H1 (cell line): Measurements from ENCODE around the gene DGCR6L.

ENCODE experiments used
- CBX5 ChIP-seq: fragments of 300-800, 300-1000 bp; sonication (generic); IDR thresholded peaks from 2 replicates; pipeline ENCODE4 v1.7.1; 2016; ENCODE audit warnings: antibody characterized with exemption, low read length, low read depth
- CHD7 ChIP-seq: fragments of 300-600 bp; sonication (generic); IDR thresholded peaks from 2 replicates; pipeline ENCODE4 v1.7.1; 2012; ENCODE audit warnings: low read length, moderate library complexity, mild to moderate bottlenecking, inconsistent platforms; ENCODE audit not compliant: insufficient replicate concordance
- CTCF ChIP-seq, 3 experiments: IDR thresholded peaks; 1 replicate in 2 of 3; 2 replicates in 1 of 3; pipeline versions ENCODE4 v1.5.1 to v1.6.1; 2011; ENCODE audit warnings: low read length in 3 of 3, mild to moderate bottlenecking in 3 of 3, inconsistent platforms in 2 of 3, low read depth in 1 of 3, moderate library complexity in 1 of 3; ENCODE audit not compliant: insufficient read depth in 1 of 3; ENCODE audit errors: control extremely low read depth in 1 of 3
- EP300 ChIP-seq, 2 experiments: IDR thresholded peaks; 1 replicate in 1 of 2; 2 replicates in 1 of 2; pipeline ENCODE4 v1.6.1; 2011 to 2012; ENCODE audit warnings: low read depth in 2 of 2, low read length in 2 of 2, mild to moderate bottlenecking in 2 of 2, borderline replicate concordance in 1 of 2, inconsistent platforms in 1 of 2, moderate library complexity in 1 of 2
- HDAC6 ChIP-seq: IDR thresholded peaks from one replicate; pipeline ENCODE4 v1.7.1; 2012; ENCODE audit warnings: low read depth, mild to moderate bottlenecking, inconsistent platforms, low read length, moderate library complexity
- MAX ChIP-seq: IDR thresholded peaks from 2 replicates; pipeline ENCODE4 v1.6.1; 2012; ENCODE audit warnings: inconsistent platforms
- NRF1 ChIP-seq: IDR thresholded peaks from 2 replicates; pipeline ENCODE4 v1.6.1; 2011; ENCODE audit warnings: mild to moderate bottlenecking, low read depth, low read length, improper control_type of control experiment
- POLR2A ChIP-seq, 2 experiments: IDR thresholded peaks; 1 replicate in 1 of 2; 2 replicates in 1 of 2; pipeline ENCODE4 v1.6.1; 2011; ENCODE audit warnings: low read depth in 2 of 2, low read length in 2 of 2, mild to moderate bottlenecking in 2 of 2; ENCODE audit errors: control extremely low read depth in 1 of 2
- POLR2AphosphoS5 ChIP-seq: IDR thresholded peaks from 2 replicates; pipeline ENCODE4 v1.6.1; 2011; ENCODE audit warnings: low read depth, low read length
- SIN3A ChIP-seq, 2 experiments: IDR thresholded peaks in 1 of 2; conservative IDR thresholded peaks in 1 of 2; 2 replicates each; pipeline ENCODE4 v1.6.1; 2011 to 2012; ENCODE audit warnings: low read length in 2 of 2, improper control_type of control experiment in 1 of 2, low read depth in 1 of 2, mild to moderate bottlenecking in 1 of 2
- SP1 ChIP-seq: IDR thresholded peaks from 2 replicates; pipeline ENCODE4 v1.6.1; 2011; ENCODE audit warnings: low read depth, low read length
- SP2 ChIP-seq: IDR thresholded peaks from 2 replicates; pipeline ENCODE4 v1.6.1; 2012; ENCODE audit warnings: mild to moderate bottlenecking, low read length, inconsistent platforms
- SRF ChIP-seq: IDR thresholded peaks from 2 replicates; pipeline ENCODE4 v1.6.1; 2011; ENCODE audit warnings: mild to moderate bottlenecking, low read depth, low read length, moderate library complexity

GRCh38 chr22:20281891-20282290 is 38.0 kb downstream of the DGCR6L start:
- TF ChIP-seq SP1 (no peak), CBX5 (no peak), HDAC6 (no peak), SP2 (no peak), CTCF (IDR thresholded peaks at IDR 0.05; ENCODE audit: control extremely low read depth in 1 of 3, insufficient read depth in 1 of 3, low read depth in 1 of 3, low read length in 3 of 3) (no peak), MAX (no peak), POLR2A (IDR thresholded peaks at IDR 0.05; ENCODE audit: control extremely low read depth in 1 of 2, low read depth in 2 of 2, low read length in 2 of 2) (no peak), SIN3A (conservative IDR thresholded peaks at IDR 0.05 in 1 of 2, IDR thresholded peaks at IDR 0.05 in 1 of 2; ENCODE audit: low read depth in 1 of 2, low read length in 2 of 2) (no peak), EP300 (IDR thresholded peaks at IDR 0.05; ENCODE audit: borderline replicate concordance in 1 of 2, low read depth in 2 of 2, low read length in 2 of 2) (no peak), NRF1 (no peak), SRF (no peak), CHD7 (no peak), POLR2AphosphoS5 (no peak)
